C4-2B (cell line): ENCODE measurements around the gene NRTN.

ENCODE experiments used
- H3K27ac ChIP-seq: fragments of 450-650 bp; 2 replicates; pipeline ENCODE4 v1.5.1; 2017
- CTCF ChIP-seq: fragments of 450-650 bp; conservative IDR thresholded peaks from 2 replicates; pipeline ENCODE4 v1.5.1; 2017; ENCODE audit warnings: mild to moderate bottlenecking
- ZFX ChIP-seq: fragments of 450-650 bp; IDR thresholded peaks from 2 replicates; pipeline ENCODE4 v1.6.1; 2017

NRTN gene

GRCh38 chr19:5877427-5877826, 72.6 kb downstream of the NRTN start:
- H3K27ac ChIP-seq = no peak overlapping the region
- TF ChIP-seq CTCF = no peak
- TF ChIP-seq ZFX = no peak

- TF ChIP-seq ZFX = no peak
- TF ChIP-seq CTCF = no peak
These were observed 73.0 kb downstream of the NRTN start for GRCh38 chr19:5877882-5878281.

More at GRCh38 chr19:5877882-5878281, 73.0 kb downstream of the NRTN start:
- no peak overlapping the region for H3K27ac ChIP-seq
